22Rv1 (cell line): ENCODE results near the gene LMTK3.

Experiments used
- CTCF ChIP-seq: fragments of 450-650 bp; IDR thresholded peaks from 2 replicates; pipeline ENCODE4 v1.5.1; 2017; ENCODE audit warnings: mild to moderate bottlenecking
- ZFX ChIP-seq: fragments of 450-650 bp; IDR thresholded peaks from 2 replicates; pipeline ENCODE4 v1.6.1; 2017; ENCODE audit warnings: antibody characterized with exemption, borderline replicate concordance

DNA sequence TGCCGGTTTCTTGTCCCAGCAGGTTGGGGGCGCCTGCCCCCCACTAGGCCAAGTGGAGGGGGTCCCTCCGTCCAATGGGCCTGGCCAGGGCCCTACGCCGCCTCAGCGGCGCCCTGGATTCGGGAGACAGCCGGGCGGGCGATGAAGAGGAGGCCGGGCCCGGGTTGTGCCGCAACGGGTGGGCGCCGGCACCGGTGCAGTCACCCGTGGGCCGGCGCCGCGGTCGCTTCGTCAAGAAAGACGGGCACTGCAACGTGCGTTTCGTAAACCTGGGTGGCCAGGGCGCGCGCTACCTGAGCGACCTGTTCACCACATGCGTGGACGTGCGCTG lies 50.0 kb downstream of the LMTK3 start:
- TF ChIP-seq CTCF (no peak), ZFX (no peak)
